ENCODE data around the gene U2SURP. TPM values are rescaled to one million over a fixed set of nuclear protein-coding genes. Genes with fewer than 3 reads are reported as not detected.

U2SURP gene
- total and polyA plus RNA-seq, 10 of the 15 experiments (the other 5 are each of a cell fraction or from before 2014, with no cell fraction given), result 76.3 to 277 (median 150) TPM

DNA sequence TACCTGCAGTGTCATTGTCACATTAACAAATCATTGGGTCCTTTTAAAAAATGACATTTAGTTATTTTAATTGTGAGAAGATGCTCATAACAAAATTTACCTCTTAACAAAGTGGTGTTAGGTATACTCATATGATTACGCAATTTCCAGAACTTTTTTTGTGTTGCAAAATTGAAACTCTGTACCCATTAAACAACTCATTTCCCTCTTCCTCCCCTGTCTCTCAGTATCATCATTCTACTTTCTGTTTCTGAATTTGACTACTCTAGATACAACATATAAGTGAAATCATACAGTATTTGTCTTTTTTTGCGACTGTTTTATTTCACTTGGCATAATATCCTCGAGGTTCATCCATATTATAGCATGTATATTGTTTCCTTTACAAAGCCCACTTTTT lies 59.5 kb downstream of the U2SURP start:
- peak; percentile 98 for FAIRE-seq
- SMC1A ChIA-PET (ENCODE audit: uncharacterized antibody, unreplicated experiment), result interaction anchor here (0.5 kb wide), 1 partner anchor 15 kb away, joined by 3 read pairs; no protein-coding TSS in a partner anchor
- H3K9ac ChIP-seq (ENCODE audit: control insufficient read depth, insufficient read depth, low read length), result no peak overlapping the region; the same call in 1 of the 2 replicates
- H3K4me1 ChIP-seq (ENCODE audit: control insufficient read depth, insufficient read depth, low read length), result peaks cover 10% of the 10 kb centered on the region
- H3K27me3 ChIP-seq (replicated peaks in 1 of 2; ENCODE audit: control insufficient read depth in 2 of 2, insufficient read depth in 2 of 2, low read length in 1 of 2), result no peaks in the 10 kb centered on the region
- peak overlapping the region; percentile 74 for H3K4me2 ChIP-seq (ENCODE audit: control insufficient read depth, insufficient read depth)
- intact Hi-C loops (cut with micrococcal nuclease; ENCODE audit: unreplicated experiment), result loop anchor here (2.0 kb wide), 2 partner anchors 60 to 614 kb away; no protein-coding TSS in a partner anchor
- WGBS (ENCODE audit: insufficient coverage, insufficient replicate concordance, low lambda C conversion rate, missing lambda C conversion rate), result 0% methylated on average over 3 of the region's 3 CpGs
- H2AFZ ChIP-seq (ENCODE audit: control insufficient read depth, low read depth, low read length), result no peak overlapping the region
- in situ Hi-C loops (cut with MboI), result no loop called here
- H3K4me3 ChIP-seq, result no peak overlapping the region
- POLR2A ChIA-PET, result no interaction called here
- H4K20me1 ChIP-seq (ENCODE audit: control insufficient read depth, insufficient read depth), result no peaks in the 10 kb centered on the region
- H3K79me2 ChIP-seq (ENCODE audit: control insufficient read depth, insufficient read depth, low read length), result no peaks in the 10 kb centered on the region; the same call in 1 of the 2 replicates
- peak; percentile 57 for DNase-seq (ENCODE audit: low read depth, low spot score)
- CTCF ChIA-PET, result interaction anchor here (0.8 kb wide), 1 partner anchor 584 kb away, joined by 3 read pairs; no protein-coding TSS in a partner anchor
- no TSS peak for BruUV-seq (replicated peaks)
- peak overlapping the region; percentile 77 for H3K27ac ChIP-seq (ENCODE audit: control insufficient read depth, insufficient read depth)
- peak; percentile 97 for ATAC-seq
- no peaks in the 10 kb centered on the region; the same call in 2 of the 3 replicates for H3K9me3 ChIP-seq (replicated peaks; ENCODE audit: control insufficient read depth, insufficient read depth, low read length)
- peaks cover 0 to 11% of the 10 kb centered on the region in 2 experiments; a peak in 2 of 4 replicates for H3K36me3 ChIP-seq (ENCODE audit: control insufficient read depth in 2 of 2, insufficient read depth in 2 of 2, low read length in 1 of 2)
- RAD21 ChIA-PET (ENCODE audit: unreplicated experiment), result no interaction called here
- TF ChIP-seq, protein P1, sequence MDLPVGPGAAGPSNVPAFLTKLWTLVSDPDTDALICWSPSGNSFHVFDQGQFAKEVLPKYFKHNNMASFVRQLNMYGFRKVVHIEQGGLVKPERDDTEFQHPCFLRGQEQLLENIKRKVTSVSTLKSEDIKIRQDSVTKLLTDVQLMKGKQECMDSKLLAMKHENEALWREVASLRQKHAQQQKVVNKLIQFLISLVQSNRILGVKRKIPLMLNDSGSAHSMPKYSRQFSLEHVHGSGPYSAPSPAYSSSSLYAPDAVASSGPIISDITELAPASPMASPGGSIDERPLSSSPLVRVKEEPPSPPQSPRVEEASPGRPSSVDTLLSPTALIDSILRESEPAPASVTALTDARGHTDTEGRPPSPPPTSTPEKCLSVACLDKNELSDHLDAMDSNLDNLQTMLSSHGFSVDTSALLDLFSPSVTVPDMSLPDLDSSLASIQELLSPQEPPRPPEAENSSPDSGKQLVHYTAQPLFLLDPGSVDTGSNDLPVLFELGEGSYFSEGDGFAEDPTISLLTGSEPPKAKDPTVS (IDR thresholded peaks at IDR 0.05; ENCODE audit: low read depth, low read length), result no peak
- TF ChIP-seq HDGF (IDR thresholded peaks at IDR 0.05) (no peak), YBX1 (IDR thresholded peaks at IDR 0.05) (no peak), ASH2L (IDR thresholded peaks at IDR 0.05; ENCODE audit: borderline replicate concordance, low read depth) (no peak), TBL1XR1 (IDR thresholded peaks at IDR 0.05; ENCODE audit: low read depth, low read length) (no peak), NFYB (IDR thresholded peaks at IDR 0.05; ENCODE audit: insufficient read depth, low read depth, low read length) (no peak), CHD1 (IDR thresholded peaks at IDR 0.05; ENCODE audit: low read depth, low read length) (no peak), RAD51 (IDR thresholded peaks at IDR 0.05) (no peak), POLR2AphosphoS5 (IDR thresholded peaks at IDR 0.05; ENCODE audit: low read length) (no peak)
- TF ChIP-seq, protein P2, sequence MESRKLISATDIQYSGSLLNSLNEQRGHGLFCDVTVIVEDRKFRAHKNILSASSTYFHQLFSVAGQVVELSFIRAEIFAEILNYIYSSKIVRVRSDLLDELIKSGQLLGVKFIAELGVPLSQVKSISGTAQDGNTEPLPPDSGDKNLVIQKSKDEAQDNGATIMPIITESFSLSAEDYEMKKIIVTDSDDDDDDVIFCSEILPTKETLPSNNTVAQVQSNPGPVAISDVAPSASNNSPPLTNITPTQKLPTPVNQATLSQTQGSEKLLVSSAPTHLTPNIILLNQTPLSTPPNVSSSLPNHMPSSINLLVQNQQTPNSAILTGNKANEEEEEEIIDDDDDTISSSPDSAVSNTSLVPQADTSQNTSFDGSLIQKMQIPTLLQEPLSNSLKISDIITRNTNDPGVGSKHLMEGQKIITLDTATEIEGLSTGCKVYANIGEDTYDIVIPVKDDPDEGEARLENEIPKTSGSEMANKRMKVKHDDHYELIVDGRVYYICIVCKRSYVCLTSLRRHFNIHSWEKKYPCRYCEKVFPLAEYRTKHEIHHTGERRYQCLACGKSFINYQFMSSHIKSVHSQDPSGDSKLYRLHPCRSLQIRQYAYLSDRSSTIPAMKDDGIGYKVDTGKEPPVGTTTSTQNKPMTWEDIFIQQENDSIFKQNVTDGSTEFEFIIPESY (IDR thresholded peaks at IDR 0.05), result no peak
- TF ChIP-seq, protein P3, sequence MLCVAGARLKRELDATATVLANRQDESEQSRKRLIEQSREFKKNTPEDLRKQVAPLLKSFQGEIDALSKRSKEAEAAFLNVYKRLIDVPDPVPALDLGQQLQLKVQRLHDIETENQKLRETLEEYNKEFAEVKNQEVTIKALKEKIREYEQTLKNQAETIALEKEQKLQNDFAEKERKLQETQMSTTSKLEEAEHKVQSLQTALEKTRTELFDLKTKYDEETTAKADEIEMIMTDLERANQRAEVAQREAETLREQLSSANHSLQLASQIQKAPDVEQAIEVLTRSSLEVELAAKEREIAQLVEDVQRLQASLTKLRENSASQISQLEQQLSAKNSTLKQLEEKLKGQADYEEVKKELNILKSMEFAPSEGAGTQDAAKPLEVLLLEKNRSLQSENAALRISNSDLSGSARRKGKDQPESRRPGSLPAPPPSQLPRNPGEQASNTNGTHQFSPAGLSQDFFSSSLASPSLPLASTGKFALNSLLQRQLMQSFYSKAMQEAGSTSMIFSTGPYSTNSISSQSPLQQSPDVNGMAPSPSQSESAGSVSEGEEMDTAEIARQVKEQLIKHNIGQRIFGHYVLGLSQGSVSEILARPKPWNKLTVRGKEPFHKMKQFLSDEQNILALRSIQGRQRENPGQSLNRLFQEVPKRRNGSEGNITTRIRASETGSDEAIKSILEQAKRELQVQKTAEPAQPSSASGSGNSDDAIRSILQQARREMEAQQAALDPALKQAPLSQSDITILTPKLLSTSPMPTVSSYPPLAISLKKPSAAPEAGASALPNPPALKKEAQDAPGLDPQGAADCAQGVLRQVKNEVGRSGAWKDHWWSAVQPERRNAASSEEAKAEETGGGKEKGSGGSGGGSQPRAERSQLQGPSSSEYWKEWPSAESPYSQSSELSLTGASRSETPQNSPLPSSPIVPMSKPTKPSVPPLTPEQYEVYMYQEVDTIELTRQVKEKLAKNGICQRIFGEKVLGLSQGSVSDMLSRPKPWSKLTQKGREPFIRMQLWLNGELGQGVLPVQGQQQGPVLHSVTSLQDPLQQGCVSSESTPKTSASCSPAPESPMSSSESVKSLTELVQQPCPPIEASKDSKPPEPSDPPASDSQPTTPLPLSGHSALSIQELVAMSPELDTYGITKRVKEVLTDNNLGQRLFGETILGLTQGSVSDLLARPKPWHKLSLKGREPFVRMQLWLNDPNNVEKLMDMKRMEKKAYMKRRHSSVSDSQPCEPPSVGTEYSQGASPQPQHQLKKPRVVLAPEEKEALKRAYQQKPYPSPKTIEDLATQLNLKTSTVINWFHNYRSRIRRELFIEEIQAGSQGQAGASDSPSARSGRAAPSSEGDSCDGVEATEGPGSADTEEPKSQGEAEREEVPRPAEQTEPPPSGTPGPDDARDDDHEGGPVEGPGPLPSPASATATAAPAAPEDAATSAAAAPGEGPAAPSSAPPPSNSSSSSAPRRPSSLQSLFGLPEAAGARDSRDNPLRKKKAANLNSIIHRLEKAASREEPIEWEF (IDR thresholded peaks at IDR 0.05; ENCODE audit: insufficient replicate concordance, low read depth, low read length), result no peak
- TF ChIP-seq, protein P4, sequence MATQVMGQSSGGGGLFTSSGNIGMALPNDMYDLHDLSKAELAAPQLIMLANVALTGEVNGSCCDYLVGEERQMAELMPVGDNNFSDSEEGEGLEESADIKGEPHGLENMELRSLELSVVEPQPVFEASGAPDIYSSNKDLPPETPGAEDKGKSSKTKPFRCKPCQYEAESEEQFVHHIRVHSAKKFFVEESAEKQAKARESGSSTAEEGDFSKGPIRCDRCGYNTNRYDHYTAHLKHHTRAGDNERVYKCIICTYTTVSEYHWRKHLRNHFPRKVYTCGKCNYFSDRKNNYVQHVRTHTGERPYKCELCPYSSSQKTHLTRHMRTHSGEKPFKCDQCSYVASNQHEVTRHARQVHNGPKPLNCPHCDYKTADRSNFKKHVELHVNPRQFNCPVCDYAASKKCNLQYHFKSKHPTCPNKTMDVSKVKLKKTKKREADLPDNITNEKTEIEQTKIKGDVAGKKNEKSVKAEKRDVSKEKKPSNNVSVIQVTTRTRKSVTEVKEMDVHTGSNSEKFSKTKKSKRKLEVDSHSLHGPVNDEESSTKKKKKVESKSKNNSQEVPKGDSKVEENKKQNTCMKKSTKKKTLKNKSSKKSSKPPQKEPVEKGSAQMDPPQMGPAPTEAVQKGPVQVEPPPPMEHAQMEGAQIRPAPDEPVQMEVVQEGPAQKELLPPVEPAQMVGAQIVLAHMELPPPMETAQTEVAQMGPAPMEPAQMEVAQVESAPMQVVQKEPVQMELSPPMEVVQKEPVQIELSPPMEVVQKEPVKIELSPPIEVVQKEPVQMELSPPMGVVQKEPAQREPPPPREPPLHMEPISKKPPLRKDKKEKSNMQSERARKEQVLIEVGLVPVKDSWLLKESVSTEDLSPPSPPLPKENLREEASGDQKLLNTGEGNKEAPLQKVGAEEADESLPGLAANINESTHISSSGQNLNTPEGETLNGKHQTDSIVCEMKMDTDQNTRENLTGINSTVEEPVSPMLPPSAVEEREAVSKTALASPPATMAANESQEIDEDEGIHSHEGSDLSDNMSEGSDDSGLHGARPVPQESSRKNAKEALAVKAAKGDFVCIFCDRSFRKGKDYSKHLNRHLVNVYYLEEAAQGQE (IDR thresholded peaks at IDR 0.05; ENCODE audit: low read depth, low read length), result no peak
